Posterior cingulate gyrus (tissue), 11 donors: ENCODE results near the gene SLC26A3.

Experiments
- DNase-seq, 10 donors: peaks; one replicate each; pipeline versions ENCODE4 v3.0.0 to v3.0.0-alpha.2; 2020 to 2021; ENCODE audit warnings: mixed read lengths in 3 of 10
- intact Hi-C: fragments of 100-400 bp; cut with DNase I; formaldehyde crosslinking; loops from one replicate; pipeline ENCODE4 v1.15.1; 2023

Gene SLC26A3

DNA sequence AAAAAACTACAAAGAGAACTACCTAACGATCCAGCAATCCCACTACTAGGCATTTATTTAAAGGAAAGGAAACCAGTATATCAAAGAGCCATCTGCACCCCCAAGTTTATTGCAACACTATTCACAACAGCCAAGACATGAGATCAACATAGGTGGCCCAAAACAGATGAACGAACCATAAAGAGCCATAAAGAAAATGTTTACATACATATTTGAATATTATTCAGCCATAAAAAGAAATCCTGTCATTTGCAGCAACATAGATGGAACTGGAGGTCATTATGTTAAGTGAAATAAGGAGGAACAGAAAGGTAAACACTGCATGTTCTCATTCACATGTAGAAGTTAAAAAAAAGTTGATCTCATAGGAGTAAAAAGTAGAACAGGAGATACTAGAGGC, 15.6 kb upstream of the SLC26A3 start:
- DNase-seq = no peak
- intact Hi-C loops = no loop called here

- no peak for DNase-seq
- intact Hi-C loops = no loop called here
These were observed 13.1 kb upstream of the SLC26A3 start for GRCh38 chr7:107816011-107816566.

DNA sequence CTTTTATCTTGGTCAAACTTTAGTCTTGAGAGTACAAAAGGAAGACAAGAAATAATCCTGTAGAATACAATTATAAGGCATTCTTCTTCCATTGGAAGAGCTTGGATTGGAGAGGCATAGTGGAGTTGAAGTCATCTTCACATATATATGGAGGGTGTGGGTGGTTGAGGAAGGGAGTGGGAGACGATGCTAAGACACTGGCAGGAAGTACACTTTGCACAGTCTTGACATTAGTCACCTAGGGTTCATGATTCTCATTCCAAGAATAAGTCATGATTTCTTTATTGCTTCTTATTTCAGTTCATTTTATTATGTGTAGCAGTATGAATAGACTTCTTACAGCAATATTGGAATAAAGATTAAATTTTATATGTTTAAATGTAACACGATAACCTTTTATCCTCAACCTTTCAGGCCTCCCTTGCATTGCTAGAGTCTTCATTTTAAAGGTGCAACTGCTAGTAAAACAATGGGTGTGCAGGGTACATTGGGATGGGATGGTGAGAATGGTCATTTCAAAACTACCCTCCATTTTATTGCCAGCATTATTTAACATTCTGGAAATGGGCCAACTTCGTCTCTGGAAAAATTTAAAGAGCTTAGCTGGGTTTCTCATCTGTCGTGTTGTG, 12.3 kb upstream of the SLC26A3 start:
- intact Hi-C loops = no loop called here
- DNase-seq = no peak

- intact Hi-C loops = no loop called here
- DNase-seq = no peak
These were observed 10.5 kb upstream of the SLC26A3 start for GRCh38 chr7:107813524-107813923.

GRCh38 chr7:107811934-107812333, 8.9 kb upstream of the SLC26A3 start:
- no peak for DNase-seq

DNA sequence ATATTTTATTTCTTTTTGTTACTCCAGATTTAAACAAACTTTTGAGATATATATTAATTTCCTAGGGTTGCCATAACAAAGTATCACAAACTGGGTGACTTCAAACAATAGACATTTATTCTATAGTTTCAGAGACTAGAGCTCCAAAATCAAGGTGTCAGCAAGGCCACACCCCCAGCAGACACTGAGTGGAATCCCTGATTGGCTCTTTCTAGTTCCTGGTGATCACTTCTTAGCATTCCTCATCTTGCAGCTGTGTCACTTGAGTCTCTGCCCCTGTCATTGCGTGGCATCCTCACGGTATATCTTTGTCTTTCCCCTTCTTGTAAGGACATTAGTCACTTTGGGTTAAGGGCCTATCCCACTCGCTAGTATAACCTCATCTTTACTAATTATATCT, 7.6 kb upstream of the SLC26A3 start:
- intact Hi-C loops = no loop called here
- DNase-seq = no peak

More at GRCh38 chr7:107811934-107812333, 8.9 kb upstream of the SLC26A3 start:
- intact Hi-C loops = no loop called here

DNA sequence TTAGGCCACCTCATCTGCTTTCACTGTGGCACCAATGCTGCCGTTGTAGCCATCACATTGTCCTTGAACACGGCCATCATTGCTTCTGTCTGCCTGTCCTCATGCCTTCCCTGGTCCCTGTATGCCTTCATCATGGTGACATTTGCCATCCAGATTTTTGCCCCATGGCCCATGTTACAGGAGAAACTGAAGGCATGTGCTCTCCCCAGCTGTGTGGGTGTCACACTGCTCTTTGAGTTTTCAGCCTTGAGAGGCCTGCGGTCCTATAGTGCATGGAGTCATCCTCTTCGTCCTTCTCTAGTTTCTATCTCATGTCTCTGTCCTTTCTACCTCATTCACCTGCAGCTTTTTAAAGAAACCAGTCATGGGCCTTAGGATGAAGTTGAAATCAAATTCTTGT, 6.2 kb upstream of the SLC26A3 start:
- intact Hi-C loops = no loop called here
- no peak for DNase-seq

DNA sequence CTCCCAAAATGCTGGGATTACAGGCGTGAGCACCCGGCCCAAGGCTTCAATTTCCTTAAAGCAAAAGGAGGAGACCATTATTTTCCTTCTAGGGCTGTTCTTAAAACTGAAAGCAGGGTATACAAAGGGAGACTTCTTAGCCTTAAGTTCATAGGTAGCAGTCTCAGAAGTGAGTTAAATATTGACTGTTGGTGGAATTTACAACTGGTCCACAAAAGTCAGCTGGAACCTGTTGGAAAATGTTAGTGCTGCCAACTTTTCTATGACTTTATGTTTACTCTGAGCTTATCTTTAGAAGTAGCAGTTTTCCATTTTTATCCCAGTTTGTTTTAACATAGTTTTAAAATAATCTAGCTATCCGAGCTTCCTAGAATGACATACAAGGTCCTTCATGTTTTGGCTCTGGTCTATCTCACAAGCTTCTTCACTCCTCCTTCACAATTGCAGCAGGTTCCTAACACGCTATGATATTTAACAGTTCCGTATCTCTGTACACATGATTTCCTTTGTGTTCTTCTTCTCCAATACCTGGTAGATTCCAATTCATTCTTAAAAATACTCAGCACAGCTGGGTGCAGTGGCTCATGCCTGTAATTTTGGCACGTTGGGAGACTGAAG, 3.3 kb downstream of the SLC26A3 start:
- intact Hi-C loops = no loop called here
- no peak for DNase-seq

GRCh38 chr7:107792364-107792763, 10.7 kb downstream of the SLC26A3 start:
- DNase-seq = no peak
- intact Hi-C loops = no loop called here

GRCh38 chr7:107789647-107790046, 13.4 kb downstream of the SLC26A3 start:
- intact Hi-C loops = no loop called here
- DNase-seq = no peak

GRCh38 chr7:107788662-107789061, 14.4 kb downstream of the SLC26A3 start:
- no peak for DNase-seq
- intact Hi-C loops = no loop called here

DNA sequence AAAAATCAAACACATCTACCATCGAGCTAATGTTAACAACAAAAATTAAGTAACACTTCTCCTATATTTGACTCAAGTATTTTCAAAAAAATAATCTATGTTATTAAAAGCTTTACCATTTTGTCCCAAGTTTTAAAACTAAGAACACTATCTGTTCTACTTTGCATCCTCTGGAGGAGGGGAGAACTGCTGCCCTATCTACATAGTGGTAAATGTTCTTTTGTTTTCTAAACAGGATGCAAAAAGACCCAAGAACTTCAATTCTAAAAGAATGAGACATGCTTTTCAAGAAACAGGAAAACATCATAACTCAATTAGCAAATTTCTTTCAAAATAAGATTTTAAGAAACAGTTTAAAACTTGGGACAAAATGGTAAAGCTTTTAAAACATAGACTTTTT, 14.8 kb downstream of the SLC26A3 start:
- intact Hi-C loops = no loop called here

DNA sequence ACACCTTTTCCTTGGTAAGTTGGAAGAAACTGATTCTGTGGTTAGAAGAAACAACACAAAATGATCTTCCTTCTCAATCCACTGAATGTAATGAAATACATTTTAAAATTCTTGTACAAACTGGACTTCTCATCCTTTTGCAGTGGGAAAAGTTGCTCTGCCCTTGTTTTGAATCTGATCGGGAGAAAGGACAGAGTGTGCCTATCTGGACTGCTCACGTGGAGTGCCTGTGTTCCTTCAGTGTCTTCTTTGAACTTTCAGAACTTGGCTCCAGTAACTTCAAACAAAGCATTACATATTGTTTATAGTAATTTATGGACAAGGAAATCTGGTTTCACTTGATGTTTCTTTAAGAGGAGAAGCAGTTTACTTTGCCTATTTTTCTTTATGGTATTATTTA, 17.1 kb downstream of the SLC26A3 start:
- no peak for DNase-seq
- intact Hi-C loops = no loop called here

More for the DNA sequence above, 14.8 kb downstream of the SLC26A3 start:
- no peak for DNase-seq

DNA sequence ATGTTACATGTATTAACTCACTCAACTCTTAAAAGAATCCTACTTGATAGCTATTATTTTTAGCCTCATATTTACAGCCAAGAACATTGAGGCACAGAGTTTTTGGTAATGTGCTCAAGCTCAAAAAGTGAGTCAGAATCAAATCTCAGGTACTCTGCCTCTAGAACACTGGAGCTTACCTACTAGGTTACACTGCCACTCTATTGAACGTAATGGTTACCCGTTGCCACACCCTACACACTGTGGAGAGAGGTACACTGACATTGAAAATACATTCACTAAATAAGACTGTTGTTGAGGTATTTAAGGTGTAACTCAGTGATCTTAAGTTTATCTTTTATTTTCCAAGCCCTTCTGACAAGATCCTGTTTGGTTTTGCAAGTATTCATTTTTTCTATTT, 17.9 kb downstream of the SLC26A3 start:
- intact Hi-C loops = no loop called here
- DNase-seq = no peak

- intact Hi-C loops = no loop called here
These were observed 19.4 kb downstream of the SLC26A3 start for GRCh38 chr7:107783648-107784047.

DNA sequence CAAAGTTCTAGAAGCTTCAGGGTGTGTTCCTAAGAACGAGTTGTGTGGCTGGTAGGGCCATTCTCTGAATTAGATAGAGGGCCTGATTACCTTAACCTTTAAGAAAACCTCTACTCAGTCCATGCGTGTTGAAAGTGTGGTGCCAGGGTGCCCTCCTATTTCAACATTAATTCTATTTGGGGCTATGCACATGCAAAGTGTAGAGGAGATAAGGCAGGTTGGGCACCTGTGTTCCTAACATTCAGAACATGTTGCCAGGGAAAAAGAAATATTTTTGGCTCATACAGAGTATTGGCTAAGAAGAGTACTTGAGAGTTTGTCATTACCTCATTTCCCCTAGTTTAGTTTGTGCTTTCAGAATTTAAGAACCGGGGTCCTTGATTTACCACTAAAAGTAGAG, 20.6 kb downstream of the SLC26A3 start:
- intact Hi-C loops = no loop called here
- no peak for DNase-seq

More at GRCh38 chr7:107783648-107784047, 19.4 kb downstream of the SLC26A3 start:
- DNase-seq = no peak

DNA sequence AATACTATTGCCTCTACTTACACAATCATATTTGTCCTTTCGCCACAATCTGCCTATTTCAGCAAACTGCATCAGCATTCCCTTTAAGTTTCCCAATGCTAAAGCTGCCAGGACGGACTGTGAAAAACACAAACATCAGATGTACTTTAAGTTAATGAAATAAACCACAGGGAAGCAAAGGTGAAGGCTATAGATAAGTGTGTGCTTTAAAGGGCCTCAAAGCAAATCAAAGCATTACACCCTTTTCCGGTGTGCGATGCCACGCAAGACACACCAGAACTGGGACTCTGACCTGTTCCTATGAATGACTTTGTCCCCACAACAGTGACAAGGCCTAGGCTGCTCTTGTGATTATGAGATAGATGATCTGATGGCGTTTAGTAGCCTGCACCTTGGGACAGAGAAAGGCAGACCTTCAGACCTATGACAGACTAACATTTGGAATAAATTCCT, 23.4 kb downstream of the SLC26A3 start:
- intact Hi-C loops = no loop called here
- DNase-seq = no peak

GRCh38 chr7:107778283-107778682, 24.7 kb downstream of the SLC26A3 start:
- no peak for DNase-seq
- intact Hi-C loops = no loop called here

- intact Hi-C loops = no loop called here
- no peak for DNase-seq
These were observed 25.3 kb downstream of the SLC26A3 start for GRCh38 chr7:107777702-107778101.

GRCh38 chr7:107773027-107773426, 30.0 kb downstream of the SLC26A3 start:
- intact Hi-C loops = no loop called here
- no peak for DNase-seq

DNA sequence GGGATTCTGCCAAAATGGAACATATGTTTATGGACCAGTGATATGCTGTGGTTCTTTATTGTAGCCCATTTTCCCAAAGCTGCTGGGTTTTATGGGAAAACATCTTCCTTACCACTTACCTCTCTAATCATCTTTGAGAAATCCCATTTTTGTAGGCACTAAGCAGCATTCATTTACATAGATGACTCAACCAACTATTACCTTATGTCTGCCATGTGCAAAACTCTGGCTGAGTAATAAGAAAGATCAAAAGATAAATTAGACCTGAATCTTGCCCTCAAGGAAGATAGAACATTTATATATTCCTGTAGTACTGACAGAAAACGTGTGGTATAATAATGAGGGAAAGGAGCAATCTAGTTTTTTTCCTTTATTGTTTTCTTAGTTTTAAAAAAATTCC, 34.8 kb downstream of the SLC26A3 start:
- no peak for DNase-seq
- intact Hi-C loops = no loop called here

DNA sequence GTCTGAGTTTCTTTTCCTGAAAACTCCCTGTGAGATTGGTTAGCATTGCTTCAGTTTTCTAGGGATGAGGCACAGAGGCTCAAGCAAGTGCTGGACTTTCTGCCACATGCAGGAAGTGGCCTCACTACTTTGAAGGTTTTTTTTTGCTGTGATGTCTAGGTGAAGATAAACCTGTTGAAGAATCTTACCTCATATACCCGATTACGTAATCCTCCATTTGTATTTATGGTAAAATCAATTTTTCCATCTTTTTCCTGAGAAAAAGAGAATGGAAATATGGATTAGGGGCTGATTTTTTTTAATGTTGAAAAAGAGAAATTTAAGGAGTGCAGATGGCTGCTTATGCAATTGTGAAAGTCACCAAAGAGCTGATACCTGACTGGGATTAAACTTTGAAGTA, 35.6 kb downstream of the SLC26A3 start:
- intact Hi-C loops = no loop called here
- DNase-seq = no peak
